ENCODE measurements around the gene BCL2L12. TPM values are rescaled to one million over a fixed set of nuclear protein-coding genes. Genes with fewer than 3 reads are reported as not detected.

The BCL2L12 gene
- total RNA-seq, 1 experiment from 2014 or later: 93.9 TPM

DNA sequence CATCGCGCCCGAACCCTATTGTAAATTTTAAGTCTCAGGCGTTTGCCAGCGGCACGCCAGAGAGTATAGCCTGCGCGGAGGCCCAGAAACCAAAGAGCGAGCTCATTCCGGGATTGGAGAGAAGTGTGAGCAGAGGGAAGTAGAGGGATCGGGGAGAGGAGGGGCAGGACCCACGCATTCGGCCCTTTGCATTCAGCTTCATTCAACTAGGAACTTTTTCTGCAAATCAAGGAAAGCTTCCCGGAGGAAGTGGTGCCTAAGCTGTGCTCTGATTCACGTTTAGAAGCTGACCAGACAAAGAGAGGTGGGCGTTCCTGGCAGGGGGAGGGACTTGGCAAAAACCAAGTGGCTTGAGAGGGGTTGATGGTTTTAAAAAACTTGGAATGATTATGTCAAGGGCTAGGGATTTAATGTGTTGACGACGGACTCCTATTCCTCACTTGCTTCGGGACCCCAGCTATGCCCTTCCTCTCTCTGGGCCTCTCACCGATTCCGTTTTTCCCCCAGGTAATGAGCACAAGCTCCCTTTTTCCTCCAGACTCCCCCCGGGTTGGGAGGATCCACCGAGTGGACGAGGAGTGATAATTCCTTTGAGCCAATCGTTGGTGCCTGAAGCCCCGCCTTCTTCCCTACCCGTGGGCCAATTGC lies 10.5 kb downstream of the BCL2L12 start:
- Histone ChIP-seq H3K9me2 (ENCODE audit: insufficient read depth) (no peaks in the 10 kb centered on the region), H3K4me1 (ENCODE audit: control insufficient read depth in 1 of 2, insufficient read depth in 2 of 2, low read length in 2 of 2) (peaks cover 36 to 53% of the 10 kb centered on the region in 2 experiments), H2AFZ (ENCODE audit: low read depth, low read length, poor library complexity, severe bottlenecking) (peak overlapping the region; percentile 27), H3K27me3 (ENCODE audit: insufficient read depth, low read length) (no peaks in the 10 kb centered on the region), H3K9ac (ENCODE audit: low read length) (peak overlapping the region; percentile 99), H3K36me3 (ENCODE audit: control insufficient read depth in 1 of 2, insufficient read depth in 2 of 2, low read length in 2 of 2) (peaks cover 2 to 9% of the 10 kb centered on the region in 2 experiments; a peak in 2 of 4 replicates), H3K27ac (ENCODE audit: low read depth, low read length) (peak overlapping the region; percentile 95), H3K79me2 (ENCODE audit: insufficient read depth, low read length) (peaks cover 42% of the 10 kb centered on the region), H3K9me3 (ENCODE audit: control insufficient read depth in 1 of 2, insufficient read depth in 1 of 2, low read depth in 1 of 2, low read length in 2 of 2) (no peaks in the 10 kb centered on the region), H3K4me3 (replicated peaks in 1 of 2; ENCODE audit: low read depth in 1 of 2, low read length in 2 of 2) (peak overlapping the region; percentile 55 to 93), H3K4me2 (ENCODE audit: low read length) (peak overlapping the region; percentile 98), H4K20me1 (ENCODE audit: insufficient read depth) (peaks cover 19% of the 10 kb centered on the region; the same call in 1 of the 2 replicates)
- CTCF ChIA-PET: interaction anchor here (0.9 to 3.4 kb wide), 10 partner anchors 10 to 130 kb away, joined by 3 to 19 read pairs (median 3); partner anchors contain the start of genes BCL2L12, IRF3, NOSIP and PRR12
- ATAC-seq: peak; percentile 37
- TSS peak; percentile 100 for BruUV-seq (replicated peaks)
- peak; percentile 96 for TF ChIP-seq POLR2A (IDR thresholded peaks at IDR 0.05; ENCODE audit: borderline replicate concordance, extremely low read depth, insufficient read depth, insufficient read length)
- TF ChIP-seq, protein P1, sequence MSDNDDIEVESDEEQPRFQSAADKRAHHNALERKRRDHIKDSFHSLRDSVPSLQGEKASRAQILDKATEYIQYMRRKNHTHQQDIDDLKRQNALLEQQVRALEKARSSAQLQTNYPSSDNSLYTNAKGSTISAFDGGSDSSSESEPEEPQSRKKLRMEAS (IDR thresholded peaks at IDR 0.05): peak; percentile 63; the same call in 1 of the 2 replicates
- TF ChIP-seq SRF (IDR thresholded peaks at IDR 0.05; ENCODE audit: low read depth): no peak
- TF ChIP-seq SIN3A (IDR thresholded peaks at IDR 0.05; ENCODE audit: low read depth): peak; percentile 27
- TF ChIP-seq, protein P2, sequence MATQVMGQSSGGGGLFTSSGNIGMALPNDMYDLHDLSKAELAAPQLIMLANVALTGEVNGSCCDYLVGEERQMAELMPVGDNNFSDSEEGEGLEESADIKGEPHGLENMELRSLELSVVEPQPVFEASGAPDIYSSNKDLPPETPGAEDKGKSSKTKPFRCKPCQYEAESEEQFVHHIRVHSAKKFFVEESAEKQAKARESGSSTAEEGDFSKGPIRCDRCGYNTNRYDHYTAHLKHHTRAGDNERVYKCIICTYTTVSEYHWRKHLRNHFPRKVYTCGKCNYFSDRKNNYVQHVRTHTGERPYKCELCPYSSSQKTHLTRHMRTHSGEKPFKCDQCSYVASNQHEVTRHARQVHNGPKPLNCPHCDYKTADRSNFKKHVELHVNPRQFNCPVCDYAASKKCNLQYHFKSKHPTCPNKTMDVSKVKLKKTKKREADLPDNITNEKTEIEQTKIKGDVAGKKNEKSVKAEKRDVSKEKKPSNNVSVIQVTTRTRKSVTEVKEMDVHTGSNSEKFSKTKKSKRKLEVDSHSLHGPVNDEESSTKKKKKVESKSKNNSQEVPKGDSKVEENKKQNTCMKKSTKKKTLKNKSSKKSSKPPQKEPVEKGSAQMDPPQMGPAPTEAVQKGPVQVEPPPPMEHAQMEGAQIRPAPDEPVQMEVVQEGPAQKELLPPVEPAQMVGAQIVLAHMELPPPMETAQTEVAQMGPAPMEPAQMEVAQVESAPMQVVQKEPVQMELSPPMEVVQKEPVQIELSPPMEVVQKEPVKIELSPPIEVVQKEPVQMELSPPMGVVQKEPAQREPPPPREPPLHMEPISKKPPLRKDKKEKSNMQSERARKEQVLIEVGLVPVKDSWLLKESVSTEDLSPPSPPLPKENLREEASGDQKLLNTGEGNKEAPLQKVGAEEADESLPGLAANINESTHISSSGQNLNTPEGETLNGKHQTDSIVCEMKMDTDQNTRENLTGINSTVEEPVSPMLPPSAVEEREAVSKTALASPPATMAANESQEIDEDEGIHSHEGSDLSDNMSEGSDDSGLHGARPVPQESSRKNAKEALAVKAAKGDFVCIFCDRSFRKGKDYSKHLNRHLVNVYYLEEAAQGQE (IDR thresholded peaks at IDR 0.05; ENCODE audit: low read depth): no peak
- peak; percentile 29 for TF ChIP-seq TCF7L2 (IDR thresholded peaks at IDR 0.05; ENCODE audit: borderline replicate concordance, extremely low read depth, insufficient read depth, insufficient read length)
- peak; percentile 98 for TF ChIP-seq POLR2AphosphoS5 (IDR thresholded peaks at IDR 0.05; ENCODE audit: low read depth, low read length)
- peak; percentile 64 for TF ChIP-seq EGR1 (IDR thresholded peaks at IDR 0.05; ENCODE audit: low read depth)
- TF ChIP-seq YY1 (IDR thresholded peaks at IDR 0.05; ENCODE audit: extremely low read depth, insufficient replicate concordance, low read depth, low read length): peak; percentile 4
- TF ChIP-seq CEBPB (IDR thresholded peaks at IDR 0.05; ENCODE audit: low read depth): no peak
- peak; percentile 83 for TF ChIP-seq JUND (IDR thresholded peaks at IDR 0.05)
- peak; percentile 17; the same call in 1 of the 2 replicates for TF ChIP-seq ZFX (IDR thresholded peaks at IDR 0.05)
- RAD21 ChIA-PET (ENCODE audit: low non-redundant PET in 1 of 2, low total read pairs in 2 of 2, uncharacterized antibody in 2 of 2, unreplicated experiment in 2 of 2): interaction anchor here in 1 of 2 experiments (0.5 to 1.3 kb wide), 3 partner anchors 36 to 683 kb away, joined by 3 to 6 read pairs (median 5); partner anchors contain the start of genes PRR12, RRAS and RUVBL2
- DNase-seq (ENCODE audit: low read depth, low spot score): peak; percentile 97
- intact Hi-C loops (cut with micrococcal nuclease): loop anchor here (1.0 to 5.0 kb wide), 4 partner anchors 36 to 173 kb away; partner anchors contain the start of genes PRR12 and RRAS
- POLR2A ChIA-PET: interaction anchor here (0.7 to 4.3 kb wide), 23 partner anchors 11 to 683 kb away, joined by 3 to 92 read pairs (median 4); partner anchors contain the start of genes ALDH16A1, AP2A1, ATF5 and BCL2L12
